ENCODE results near the gene EHHADH.
"Not testable (repeated sequence)": the region's sequence is repeated elsewhere in the genome, so short reads cannot be mapped to it uniquely, and the experiment has no call there.

EHHADH gene

DNA sequence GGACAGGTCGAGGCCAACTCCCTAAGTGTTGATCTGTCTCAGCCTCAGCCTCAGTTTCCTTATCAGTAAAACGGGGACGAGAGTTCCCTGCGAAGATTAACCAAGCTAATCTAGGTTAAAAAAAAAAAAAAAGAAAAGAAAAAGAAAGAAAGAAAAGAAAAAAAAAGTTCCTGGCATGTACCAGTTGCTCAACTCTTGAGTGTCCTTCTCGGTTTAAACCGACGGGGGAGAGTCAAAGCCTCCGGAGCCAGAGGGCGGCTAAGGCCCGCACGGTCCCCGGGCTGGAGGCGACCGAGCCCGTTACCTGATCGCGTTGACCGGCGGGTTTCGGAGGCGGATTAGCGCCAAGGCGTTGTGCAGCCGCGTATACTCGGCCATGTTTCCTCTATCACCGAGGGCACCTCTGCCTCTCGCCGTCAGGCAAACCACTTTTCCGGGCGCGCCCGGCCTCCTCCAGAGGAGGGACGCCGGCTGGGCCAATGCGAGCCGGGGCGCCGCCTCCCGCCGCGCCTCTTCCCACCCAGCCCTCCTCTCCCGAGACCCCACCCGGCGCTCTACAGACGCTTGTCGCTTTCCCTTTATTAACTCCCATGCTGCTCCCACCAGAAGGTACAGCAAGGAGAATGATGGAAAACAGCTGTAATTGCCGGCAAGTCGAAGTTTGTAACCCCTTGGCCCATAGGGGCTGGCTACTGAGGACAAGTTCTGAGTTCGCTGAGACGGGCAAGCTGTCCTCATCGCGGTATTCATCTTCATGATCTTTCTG lies at the start of gene EHHADH:
Gene EHHADH (minus strand): TSS at position 405 of the 766 bp plus-strand sequence. CDS start 27 bp downstream, at position 378.
- peak; percentile 78 for DNase-seq (ENCODE audit: low spot score)

DNA sequence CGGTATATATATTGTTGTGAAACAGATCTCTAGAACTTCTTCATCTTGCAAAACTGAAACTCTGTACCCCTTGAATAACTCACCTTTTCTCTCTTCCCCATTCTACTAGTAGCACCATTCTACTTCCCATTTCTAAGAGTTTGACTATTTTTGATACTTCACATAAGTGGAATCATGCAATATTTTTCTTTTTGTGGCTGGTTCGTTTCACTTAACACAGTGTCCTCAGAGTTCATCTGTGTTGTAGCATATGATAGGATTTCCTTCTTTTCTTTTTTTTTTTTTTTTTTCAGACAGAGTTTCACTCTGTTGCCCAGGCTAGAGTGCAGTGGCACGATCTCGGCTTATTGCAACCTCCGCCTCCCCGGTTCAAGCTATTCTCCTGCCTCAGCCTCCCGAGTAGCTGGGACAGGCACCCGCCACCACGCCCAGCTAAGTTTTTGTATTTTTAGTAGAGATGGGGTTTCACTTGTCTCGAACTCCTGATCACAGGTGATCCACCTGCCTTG lies 46.1 kb upstream of the EHHADH start:
- not testable (repeated sequence) for DNase-seq (ENCODE audit: low spot score)

DNA sequence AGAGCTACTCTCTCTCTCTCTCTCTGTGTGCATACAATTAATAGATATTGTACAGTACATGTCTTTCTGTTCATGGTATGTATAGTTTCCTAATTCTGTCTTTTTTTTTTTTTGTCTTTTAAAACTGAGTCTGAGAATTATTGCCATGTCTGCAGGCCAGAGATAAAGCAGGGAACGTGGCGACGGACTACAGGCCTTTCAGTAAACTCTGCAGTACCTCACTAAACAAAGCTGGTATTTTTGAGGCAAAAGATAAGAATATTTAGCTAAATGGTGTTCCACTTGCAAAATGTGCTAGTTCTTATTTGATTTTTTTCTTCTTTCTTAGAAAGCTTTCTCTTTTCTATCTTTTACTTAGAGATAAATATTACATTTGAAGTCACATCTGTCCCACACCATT lies 44.0 kb upstream of the EHHADH start:
- DNase-seq (ENCODE audit: low spot score): no peak

DNA sequence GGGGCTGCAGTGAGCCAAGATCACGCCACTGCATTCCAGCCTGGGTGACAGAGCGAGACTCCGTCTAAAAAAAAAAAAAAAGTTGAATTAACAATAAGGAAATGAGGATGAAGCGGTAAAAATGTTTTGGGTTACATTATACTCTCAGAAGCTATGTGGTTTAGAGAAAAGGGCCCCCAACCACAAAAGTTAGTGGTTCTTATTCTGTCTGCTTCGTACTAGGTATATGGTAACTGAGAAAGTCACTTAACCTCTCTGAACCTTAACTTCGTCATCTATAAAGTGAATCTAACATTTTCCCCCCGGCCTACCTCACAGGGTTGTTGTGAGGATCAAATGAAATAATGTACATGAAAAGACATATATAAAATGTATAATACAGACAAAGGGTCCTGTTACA lies 38.4 kb upstream of the EHHADH start:
- DNase-seq (ENCODE audit: low spot score): no peak

DNA sequence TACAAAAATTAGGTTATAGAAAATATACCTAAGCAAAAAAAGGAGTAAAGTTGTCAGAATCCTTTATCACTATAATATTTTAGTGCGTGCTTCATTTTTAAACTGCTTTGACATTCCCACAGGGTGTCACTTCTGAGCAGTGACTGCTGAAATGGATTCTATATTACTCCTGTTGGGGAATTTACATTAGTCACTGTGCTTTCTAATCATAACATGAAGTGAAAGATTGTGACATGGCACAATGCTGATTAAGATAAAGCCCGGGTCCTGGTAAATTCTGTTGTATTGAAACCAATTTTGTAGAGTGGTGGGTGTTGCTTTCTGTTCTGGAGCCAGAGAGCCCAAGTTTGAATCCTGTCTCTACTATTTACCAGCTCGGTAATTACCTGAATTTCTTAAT lies 36.4 kb upstream of the EHHADH start:
- DNase-seq (ENCODE audit: low spot score): no peak

DNA sequence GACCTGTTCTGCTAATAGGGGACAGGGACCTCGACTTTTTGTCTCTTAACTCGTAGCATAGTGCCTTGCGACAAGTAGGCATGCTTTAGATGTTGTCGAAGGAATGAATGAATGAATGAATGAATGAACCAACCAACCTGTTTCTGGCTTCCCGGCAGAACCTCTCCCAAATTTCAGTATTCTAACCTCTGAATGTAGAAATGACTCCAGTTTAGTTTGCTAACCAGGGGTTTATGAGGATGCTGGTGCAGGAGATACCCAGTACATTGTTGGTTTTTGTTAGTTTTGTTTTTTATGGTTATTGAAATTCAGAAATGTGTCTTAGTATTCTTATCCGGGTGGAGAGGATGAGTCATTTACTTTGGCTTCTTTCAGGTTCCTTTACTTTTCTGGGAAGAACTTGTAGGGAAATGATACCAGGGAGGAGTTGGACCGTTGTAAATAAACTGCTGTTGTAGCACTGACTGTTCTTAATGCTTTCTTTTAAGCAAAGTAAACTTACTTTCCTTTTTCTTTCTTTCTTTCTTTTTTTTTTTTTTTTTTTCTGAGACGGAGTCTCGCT lies 29.6 kb upstream of the EHHADH start:
- no peak for DNase-seq (ENCODE audit: low spot score)

DNA sequence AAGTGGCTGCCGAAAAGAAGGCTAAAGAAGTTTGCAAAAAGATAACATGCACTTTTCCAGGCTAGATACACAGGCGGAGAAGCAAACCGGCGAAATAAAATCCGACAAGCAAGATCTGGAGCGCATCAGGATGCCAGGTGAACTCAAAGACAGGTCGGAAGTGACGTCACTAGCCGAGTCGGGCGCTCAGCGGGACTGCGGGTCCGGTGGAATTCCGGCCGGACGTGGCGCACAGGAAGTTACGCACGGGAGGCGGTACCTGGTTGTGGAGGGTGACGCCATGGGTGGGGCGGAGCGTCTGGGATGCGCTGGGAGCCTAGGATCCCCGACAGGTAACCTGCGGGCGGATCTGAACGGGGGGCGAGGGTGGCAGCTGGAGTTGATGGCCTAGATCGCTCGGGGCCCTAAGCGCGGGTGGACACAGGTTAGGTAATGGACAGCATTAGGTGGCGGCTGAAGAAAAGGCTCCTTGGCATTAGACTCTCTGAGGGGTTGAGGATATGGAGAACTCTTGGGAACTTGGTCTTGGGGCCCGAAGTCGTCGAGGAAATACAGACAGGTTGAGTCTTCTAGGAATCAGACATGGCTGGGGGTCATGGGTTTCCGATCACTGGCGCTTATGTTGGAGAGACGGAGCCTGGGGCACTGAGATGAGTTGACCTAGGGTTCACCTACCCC lies 29.0 kb upstream of the EHHADH start:
- peak; percentile 98 for DNase-seq (ENCODE audit: low spot score)

DNA sequence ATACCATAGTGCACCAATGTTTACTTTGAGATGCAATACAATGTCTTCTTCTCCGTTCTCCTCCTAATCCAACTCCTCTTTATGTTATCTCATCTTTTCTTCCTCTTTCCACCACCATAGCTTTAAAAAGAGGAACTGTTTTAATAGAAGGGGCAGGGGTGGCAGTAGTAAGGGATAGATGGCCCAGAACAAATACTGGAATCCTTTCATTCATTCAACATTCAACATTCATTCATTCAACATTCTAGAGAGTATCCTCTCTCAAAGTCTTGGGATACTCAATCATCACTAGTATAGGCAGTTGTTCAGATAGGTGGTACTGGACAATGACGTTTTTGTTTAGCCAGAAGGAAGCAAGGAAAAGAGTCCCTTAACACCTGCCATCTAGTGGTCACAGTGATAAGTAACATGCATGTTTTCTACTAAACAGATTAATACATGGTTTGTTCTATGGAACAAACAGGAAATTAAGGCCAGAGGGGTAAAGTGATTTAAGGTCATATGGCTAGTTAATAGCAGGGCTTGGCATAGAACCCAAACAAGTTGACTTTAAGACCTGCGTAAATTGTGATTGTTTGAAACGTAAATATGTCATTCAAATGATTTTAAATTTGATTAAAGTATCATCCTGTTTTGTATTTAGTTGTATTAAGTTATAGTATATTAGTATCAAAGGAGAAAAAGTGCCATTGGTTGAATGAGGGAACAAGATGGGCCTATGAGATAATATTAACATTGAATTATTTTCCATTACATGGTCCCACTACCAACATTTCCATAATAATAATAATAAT lies 26.9 kb upstream of the EHHADH start:
- peak; percentile 78 for DNase-seq (ENCODE audit: low spot score)

DNA sequence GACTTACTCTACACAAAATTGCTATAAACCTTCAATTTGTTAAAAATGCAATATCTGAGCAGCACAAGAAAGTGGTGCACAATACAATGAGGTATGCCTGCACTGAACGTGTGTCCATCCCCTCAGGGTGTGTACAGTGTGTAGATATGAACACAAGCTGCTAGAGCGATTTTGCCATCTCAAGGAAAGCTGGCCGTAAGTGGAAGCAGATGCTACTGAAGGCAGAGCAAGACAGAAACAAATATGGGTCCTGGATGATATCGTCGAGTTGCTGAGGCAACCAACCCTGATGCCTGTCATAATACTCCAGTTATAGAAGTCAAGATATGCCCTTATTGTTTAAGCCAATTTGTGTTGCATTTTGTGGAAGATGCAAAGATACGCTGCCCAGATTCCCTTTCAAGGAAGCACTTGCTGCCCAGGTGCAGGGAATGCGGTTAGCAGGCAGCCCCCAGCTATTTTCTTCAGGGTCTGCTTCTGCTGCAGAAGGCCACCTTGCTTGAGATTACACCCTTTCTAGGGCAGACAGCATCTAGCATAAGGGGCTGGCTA lies 25.8 kb upstream of the EHHADH start:
- no peak for DNase-seq (ENCODE audit: low spot score)

DNA sequence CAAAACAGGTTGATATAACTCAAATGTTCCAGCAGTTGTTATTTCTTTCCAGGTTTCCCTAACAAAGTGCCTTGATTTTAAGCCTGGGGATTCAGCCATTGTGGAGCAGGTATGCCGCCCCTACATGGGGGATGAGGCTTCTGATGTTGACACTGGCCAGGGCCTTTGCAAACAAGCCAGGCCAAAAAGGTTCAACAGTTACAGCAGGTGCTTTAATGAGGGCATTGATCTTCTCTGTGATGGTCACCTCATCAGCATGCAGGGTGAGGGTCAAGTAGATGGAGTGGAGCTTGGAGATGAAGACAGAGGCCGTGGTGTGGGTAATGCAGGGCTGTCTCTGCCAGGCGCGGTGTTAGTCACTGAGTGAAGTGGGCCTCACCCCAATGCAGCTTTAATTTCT lies 22.6 kb upstream of the EHHADH start:
- no peak for DNase-seq (ENCODE audit: low spot score)

DNA sequence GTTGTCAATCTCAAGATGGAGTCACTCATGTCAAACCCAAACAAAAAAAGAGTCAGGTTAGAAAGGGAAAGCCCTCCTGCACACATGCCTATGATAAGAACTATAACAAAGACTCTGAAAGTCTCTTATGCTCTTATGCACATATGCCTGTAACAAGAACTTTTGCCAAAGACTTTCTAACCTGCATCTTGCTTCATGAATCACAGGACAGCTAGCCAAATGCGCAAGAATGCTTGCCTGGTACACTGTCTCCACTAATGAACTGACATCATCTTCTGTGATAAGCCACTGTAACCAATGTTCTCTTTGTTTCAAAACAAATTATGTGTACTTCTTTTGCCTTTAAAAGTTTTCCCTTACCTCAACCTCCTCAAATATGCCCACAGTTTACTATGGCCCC lies 18.2 kb upstream of the EHHADH start:
- no peak for DNase-seq (ENCODE audit: low spot score)

DNA sequence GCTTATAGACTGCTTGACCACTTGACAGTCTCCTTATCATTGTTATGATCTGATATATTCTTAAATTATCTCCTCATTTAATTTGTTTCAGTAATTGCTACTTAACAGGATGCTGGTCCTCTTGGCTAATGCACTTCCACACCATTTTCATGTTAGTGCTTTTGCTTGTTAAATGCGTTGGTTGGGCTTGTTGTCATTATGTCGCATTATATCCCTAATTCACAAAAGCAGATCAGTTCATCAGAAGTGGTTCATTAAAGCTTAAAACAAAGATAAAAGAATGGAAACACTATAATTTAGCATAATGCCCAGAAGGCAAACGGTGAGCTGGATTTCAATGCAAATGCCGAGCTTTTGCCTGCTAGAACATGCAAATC lies 17.1 kb upstream of the EHHADH start:
- no peak for DNase-seq (ENCODE audit: low spot score)

DNA sequence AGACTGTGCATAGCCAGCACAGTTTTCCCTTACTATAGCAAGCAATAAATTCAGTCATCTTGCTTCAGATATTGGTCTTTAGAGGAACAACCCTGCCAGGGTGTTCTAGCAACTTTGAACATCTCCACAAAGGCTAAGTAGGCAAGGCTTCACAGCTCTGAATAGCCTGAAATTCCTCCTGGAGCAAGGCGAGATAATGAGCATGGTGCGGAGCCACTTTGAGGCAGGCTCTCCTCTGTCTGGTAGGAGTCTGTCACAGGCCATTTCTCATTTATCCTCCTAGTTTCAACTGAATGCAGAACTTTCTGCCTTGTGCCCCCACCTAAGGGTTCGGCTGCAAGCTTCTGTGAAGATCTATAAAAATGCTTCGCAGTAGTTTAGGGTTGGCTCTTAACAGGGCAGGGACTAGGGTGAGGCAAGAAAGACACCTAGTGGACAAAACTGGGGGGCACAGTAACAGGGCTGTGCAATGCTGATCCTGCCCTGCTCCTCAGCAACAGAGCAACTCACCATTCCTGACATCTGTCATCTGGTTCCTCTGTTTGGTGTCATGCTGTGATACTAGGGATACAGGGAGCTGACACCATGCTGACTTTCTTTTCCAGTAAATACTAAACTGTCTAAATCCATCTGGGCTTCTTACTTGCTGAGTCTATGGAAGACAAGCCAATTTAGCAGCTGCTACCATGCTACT lies 16.6 kb upstream of the EHHADH start:
- DNase-seq (ENCODE audit: low spot score): peak; percentile 67

DNA sequence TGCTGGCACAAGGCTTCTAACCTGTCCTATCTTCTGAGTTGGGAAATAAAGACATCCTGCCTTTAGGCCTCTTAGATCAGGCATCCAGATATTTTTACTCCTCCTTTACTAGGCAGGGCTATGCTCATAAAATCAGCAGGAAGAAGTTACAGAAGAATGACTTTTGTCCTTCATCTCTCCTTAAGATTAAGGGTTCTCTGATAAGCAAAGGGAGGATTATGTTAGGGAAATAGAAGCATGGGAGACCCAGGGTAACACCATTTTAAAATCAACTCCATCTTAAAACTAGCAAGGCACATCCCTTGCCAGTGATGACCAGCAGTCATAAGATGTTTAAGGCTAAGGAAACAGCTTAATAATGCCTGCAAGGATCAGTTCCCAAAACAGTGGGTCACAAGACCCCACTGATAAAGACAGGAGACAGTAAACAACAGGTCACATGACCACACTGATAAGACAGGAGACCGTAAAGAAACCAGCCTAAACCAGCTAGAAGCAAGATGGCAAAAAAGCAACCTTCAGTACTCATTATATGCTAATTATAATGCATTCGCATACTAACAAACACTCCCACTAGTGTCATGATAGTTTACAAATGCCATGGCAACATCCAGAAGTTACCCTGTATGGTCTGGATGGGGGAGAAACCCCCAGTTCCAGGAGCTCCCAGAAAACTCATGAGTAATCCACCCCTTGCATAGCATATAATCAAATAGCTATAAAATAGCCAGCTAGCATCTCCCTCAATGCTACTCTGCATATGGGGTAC lies 14.5 kb upstream of the EHHADH start:
- DNase-seq (ENCODE audit: low spot score): no peak

DNA sequence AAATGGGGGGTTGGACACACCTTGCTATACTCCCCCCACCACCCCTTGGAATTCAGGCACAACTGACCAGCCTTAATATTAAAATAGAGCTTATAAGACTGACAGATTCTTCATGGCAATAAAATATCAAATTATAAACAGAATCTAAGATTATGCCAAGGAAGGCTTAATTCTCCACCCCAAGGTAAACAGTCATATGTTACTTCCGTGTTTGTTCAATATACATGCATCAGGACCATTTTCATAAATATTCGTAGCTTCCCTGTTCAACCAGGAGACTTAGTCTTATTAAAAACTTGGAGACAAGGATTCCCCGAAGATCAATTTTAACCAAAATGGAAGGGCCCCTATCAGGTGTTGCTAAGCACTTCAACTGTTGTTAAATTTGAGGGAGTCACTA lies 13.3 kb upstream of the EHHADH start:
- no peak for DNase-seq (ENCODE audit: low spot score)

DNA sequence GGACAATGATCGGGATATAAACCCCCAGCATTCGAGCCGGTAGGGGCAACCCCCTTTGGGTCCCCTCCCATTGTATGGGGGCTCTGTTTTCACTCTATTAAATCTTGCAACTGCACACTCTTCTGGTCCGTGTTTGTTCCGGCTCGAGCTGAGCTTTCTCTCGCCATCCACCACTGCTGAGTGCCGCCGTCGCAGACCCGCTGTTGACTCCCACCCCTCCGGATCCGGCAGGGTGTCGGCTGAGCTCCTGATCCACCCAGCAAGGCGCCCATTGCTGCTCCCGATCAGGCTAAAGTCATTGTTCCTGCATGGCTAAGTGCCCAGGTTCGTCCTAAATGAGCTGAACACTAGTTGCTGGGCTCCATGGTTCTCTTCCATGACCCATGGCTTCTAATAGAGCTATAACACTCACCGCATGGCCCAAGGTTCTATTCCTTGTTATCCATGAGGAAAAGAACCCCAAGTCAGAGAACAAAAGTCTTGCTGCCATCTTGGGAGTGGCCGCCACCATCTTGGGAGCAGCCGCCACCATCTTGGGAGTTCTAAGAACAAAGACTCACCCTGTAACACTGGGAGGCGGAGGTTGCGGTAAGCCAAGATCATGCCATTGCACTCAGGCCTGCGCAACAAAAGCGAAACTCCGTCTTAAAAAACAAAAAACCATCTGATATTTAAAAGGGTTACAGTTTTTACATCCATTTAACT lies 11.2 kb upstream of the EHHADH start:
- no peak for DNase-seq (ENCODE audit: low spot score)

DNA sequence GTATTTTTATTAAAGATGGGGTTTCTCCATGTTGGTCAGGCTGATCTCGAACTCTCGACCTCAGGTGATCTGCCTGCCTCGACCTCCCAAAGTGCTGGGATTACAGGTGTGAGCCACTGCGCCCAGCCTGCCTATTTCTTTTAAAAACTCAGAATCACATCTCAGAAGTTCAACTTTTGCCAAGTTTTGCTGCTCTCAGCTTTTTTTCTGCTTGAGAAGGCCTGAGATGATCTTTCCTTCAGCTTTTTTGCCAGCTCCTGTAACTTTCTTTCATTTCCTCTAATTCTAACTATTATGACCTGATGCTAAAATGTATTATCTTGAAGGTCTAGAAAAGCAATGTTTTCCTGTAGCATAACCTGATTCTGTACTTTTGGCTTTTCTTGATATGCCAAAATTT lies 9.6 kb upstream of the EHHADH start:
- DNase-seq (ENCODE audit: low spot score): no peak

DNA sequence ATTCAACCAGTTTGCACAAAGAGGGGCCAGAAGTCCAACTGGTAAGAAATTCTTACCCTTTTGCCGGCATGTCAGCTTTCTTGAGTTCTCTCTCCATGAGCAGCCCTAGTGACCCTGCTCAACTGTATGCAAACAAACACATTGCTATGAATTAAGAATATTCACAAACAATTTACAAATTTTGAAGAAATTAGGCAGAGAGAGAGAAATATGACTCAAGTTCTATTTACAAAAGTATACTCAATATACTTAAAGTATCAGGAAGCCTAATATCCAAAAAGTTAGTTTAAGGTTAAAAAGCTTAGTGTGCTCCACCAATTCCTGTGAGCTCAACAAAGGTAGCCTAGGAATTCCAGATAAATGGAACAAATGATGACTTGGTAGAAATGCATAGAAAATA lies 3.5 kb upstream of the EHHADH start:
- no peak for DNase-seq (ENCODE audit: low spot score)

DNA sequence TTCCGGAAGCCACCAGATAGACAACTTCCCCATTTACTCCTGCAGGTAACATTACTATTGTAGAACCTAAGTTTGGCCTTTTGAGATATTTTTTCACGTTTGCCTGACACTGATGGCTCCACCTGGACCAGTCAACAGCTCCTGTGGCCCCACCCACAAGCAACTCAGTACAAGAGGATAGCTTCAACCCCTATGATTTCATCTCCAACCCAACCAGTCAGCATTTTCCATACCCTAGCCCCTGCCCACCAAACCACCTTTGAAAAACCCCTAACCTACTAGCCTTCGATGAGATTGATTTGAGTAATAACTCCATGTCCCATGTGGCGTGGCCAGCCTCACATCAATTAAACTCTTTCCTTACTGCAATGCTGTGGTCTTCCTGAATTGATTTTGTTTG lies 950 bp upstream of the EHHADH start:
- DNase-seq (ENCODE audit: low spot score): no peak

DNA sequence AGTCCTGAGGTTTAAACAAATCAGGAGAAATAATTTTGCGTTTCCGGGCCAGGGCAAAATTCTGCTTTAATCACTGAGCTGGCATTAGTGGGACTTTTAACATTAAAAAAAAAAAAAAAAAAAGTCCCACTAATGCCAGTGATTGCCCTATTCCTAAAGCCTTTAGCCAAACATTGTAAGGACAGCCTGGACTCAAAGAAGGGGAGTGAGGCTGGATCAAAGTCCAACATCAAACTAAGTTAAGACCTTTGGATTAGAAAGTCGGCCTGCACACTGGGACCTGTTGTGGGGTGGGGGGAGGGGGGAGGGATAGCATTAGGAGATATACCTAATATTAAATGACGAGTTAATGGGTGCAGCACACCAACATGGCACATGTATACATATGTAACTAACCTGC lies 716 bp downstream of the EHHADH start:
- not testable (repeated sequence) for DNase-seq (ENCODE audit: low spot score)
